NCI-H187 treated with DMSO at 0.1 percent for 48 hours (cell line): ENCODE data around the gene RASSF1.
"Not testable (repeated sequence)": the region's sequence is repeated elsewhere in the genome, so short reads cannot be mapped to it uniquely, and the experiment has no call there.

Experiments used
- DNase-seq: peaks from one replicate; lab custom pipeline; 2025; lab: John Stamatoyannopoulos, UW

The RASSF1 gene

GRCh38 chr3:50284121-50284520 lies 56.5 kb downstream of the RASSF1 start:
- DNase-seq: not testable (repeated sequence)
